ENCODE measurements around the gene FCER1G.
"Not testable (repeated sequence)": the region's sequence is repeated elsewhere in the genome, so short reads cannot be mapped to it uniquely, and the experiment has no call there.

Gene FCER1G

DNA sequence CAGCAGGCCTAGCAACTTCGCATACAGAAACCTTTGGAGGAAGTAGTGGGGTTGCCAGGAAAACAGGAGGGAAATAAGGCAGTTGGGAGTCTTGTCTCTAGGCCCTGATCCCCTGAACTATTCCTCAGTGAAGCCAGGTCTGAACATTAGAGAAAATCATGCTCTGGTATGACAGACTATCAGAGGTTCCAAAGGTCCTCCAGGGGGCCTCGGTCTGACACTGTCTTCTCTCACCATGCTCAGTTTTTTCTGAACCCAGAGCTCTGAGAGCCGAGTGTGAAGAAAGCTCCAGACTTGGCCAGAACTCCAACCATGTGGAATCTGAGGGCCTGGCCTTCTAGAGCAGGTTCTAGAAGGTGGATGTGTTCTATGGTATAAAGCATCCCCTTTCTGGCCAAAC is 14.8 kb downstream of the FCER1G start:
- DNase-seq (ENCODE audit: low read depth) = no peak

DNA sequence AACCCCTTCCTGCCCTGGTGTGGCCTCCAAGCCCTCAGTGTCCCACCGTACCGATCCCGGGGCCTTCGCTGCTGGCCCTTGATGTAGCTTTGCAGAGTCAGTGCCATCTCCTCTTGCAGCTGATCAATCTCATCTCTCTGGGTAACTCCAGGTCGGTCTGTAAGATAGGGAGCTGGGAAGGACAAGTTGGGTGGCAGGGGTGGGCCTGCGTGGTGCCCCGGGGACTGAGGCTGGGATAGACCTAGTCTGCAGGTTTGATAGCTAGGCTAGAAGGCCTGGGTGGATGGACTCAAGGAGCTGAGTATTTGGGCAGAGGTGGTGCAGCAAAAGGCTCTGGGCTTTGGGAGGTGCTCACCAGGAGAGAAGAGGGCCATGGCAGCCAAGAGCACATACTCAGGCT is 15.7 kb downstream of the FCER1G start:
- DNase-seq (ENCODE audit: low read depth) = no peak

DNA sequence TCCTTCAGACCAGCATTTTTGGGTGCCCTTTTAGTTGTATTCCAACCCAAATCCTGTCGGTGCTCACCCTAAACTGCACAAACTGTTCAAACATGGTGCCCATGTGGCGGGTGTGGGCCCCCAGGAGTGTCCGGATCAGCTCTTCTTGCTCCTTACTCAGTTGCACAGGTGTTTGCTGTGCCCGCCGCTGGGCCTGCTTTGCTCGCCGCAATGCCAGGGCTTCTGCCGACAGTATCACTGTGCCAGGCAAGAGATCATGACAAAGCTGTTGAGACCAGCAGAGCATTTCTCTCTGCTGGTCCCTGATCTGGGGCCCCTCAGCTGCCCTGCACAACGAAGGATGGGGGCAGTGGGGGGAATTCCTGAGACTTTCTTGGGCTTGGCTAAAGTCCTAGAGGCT is 18.0 kb downstream of the FCER1G start:
- DNase-seq (ENCODE audit: low read depth) = no peak

DNA sequence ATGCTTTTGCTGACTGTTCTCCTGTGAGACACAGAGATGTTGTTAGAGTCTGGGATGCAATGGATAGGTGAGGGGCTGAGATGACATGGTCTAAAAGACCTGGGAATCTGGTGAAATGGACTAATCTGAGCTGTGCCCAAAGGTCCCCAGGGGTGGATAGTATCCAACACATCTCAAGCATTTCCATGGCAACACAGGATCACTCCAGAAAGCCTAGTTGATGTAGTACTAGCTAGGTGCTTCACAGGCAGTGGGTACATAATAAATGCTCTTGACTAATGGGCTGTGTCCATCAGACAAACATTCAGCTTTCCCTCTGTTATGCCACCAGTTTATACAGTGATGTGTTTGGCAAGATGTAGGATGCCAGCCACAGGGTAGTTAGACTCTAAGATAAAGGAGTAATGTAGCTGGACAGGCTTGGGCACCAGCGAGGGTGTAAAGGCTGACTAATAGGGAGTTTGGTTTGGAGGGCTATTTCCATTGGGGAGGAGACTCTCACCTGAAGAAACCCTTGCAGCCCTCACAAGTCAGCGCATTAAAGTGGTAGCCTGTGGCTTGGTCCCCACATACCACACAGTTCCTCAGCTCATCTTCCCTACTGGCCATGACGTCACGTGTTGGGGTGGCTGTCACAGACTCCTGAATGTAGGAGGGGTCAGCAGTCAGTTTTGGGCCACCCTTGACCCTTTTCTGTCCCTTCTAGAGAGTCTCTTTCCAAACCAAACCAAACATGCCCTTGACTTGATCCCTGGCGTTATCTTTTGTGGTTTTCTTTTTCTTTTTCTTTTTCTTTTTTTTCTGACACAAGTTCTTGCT is 21.1 kb downstream of the FCER1G start:
- DNase-seq (ENCODE audit: low read depth) = no peak

DNA sequence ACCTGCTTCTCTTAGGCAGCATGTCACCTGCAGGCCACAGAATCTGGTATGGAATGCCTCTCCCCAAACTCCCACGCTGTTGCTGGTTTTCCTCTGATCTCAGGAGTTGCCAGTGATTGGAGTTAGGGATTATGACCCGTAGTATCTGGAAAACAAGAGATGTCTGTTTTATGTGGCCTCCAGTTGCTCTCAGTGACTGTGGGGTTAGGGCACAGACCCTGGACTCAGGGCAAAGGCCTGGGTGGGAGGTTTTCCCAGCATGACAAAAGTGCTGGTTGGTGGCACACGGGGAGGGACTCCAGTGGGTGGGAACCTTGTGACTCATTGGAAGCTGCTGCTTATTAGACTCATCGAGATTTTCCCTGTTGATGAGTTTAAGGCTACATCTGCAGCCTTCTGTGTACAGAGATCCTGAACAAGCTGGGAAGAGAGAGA is 23.0 kb downstream of the FCER1G start, which contains the start of gene NR1I3:
Gene NR1I3, minus strand, starts transcription at position 165 of the 435 bp plus-strand sequence. CDS start 1,638 bp downstream, outside the sequence.
- DNase-seq (ENCODE audit: low read depth) = no peak

DNA sequence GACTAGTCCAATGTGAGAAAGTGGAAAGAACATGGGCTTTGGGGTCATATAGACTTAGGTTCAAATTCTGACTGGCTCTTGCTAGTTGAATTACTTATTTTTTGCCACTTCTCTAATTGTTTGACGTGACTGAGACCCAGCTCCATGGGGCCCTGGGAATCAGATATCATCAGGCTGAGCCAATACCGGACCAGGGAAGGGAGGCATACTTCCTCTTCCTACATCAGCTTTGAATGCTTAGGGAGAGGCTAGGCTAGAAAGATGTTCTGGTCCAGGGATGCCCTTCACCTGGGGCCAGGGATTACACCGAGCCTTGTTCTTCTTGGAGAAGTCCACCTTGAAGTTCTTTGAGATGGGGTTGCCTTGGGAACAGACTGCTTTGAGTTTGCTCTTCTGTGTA is 26.6 kb downstream of the FCER1G start:
- no peak for DNase-seq (ENCODE audit: low read depth)

DNA sequence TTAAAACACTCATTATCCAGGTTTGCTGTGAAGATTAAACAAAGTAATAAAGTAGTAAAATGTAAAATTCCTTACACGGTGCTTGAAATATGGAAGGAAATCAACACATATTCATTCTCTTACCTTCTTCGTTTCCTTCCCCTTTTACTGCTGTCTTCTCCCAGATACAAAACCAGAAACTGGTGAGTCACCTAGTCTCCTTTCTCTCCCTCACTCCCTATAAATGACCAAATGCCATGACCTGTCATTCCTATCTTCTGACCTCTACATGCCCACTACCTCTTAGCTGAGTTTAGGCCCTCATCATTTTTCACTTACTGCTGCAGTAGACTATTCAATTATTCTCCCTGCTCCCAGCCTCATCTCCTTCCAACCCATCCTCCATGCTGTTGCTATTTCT is 27.2 kb downstream of the FCER1G start:
- no peak for DNase-seq (ENCODE audit: low read depth)

DNA sequence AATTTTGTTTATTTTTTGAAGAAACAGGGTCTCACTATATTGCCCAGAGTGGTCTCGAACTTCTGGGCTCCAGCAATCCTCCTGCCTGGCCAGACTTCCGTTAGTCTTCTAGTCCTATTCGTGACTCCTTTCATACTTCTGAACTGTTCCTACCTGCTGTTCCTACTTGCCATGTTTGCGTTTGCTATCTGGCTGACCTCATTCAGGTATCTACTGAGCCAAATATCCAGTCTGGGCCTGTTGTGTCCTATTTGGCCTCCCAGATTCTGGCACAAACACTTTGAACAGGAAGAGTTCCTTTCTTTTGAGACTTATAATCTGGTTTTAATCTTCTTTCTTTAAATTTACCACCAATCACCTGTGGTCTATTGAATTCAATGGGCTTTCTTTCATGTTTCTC is 29.8 kb downstream of the FCER1G start:
- no peak for DNase-seq (ENCODE audit: low read depth)

DNA sequence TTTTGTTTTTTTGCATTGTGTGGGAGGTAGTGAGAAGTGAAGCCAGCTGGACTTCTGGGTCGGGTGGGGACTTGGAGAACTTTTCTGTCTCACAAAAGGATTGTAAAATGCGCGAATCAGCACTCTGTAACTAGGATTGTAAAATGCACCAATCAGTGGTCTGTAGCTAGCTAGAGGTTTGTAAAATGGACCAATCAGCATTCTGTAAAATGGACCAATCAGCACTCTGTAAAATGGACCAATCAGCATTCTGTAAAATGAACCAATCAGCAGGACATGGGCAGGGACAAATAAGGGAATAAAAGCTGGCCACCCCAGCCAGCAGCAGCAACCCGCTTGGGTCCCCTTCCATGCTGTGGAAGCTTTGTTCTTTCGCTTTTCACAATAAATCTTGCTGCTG is 35.0 kb downstream of the FCER1G start:
- not testable (repeated sequence) for DNase-seq (ENCODE audit: low read depth)

DNA sequence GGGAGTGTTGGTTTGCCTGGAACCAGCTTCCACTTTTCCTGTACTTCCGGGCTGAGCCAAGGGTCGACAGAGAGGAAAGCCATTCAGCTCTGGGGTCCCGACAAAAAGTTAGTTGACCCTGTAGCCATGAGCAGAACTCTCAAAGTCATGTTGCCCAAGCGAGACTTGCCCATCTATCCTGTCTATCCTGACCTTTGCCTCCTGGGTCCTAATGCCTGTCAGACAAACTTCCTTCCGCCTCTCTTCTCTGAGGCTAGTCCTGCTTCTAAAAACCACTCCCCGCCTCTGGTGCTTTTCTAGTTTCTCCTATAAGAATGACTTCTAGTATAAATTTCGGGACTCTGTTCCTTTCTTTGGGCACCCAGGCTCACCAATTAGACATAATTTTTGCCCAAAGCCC is 35.7 kb downstream of the FCER1G start:
- no peak for DNase-seq (ENCODE audit: low read depth)

DNA sequence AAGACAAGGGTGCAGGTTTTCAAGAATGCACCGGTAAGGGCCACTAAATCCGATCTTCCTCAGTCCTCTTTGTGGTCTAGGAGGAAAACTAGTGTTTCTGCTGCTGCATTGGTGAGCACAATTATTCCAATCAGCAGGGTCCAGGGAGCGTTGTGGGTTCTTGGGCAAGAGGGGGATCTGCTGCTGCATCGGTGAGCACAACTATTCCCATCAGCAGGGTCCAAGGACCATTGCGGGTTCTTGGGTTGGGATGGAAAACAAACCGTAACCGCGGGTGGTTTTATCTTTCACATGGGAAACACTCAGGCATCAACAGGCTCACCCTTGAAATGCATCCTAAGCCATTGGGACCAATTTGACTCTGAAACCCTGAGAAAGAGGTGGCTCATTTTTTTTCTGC is 36.5 kb downstream of the FCER1G start:
- no peak for DNase-seq (ENCODE audit: low read depth)

DNA sequence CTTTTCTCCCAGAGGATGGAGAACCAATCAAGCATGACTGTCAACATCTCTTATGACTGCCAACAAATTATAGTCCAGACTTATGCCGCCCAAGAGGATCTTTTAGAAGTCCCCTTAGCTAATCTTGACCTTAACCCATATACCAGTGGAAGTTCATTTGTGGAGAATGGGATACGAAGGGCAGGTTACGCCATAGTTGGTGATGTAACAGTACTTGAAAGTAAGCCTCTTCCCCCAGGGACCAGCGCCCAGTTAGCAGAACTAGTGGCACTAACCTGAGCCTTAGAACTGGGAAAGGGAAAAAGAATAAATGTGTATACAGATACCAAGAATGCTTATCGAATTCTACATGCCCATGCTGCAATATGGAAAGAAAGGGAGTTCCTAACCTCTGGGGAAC is 40.2 kb downstream of the FCER1G start:
- DNase-seq (ENCODE audit: low read depth) = not testable (repeated sequence)

DNA sequence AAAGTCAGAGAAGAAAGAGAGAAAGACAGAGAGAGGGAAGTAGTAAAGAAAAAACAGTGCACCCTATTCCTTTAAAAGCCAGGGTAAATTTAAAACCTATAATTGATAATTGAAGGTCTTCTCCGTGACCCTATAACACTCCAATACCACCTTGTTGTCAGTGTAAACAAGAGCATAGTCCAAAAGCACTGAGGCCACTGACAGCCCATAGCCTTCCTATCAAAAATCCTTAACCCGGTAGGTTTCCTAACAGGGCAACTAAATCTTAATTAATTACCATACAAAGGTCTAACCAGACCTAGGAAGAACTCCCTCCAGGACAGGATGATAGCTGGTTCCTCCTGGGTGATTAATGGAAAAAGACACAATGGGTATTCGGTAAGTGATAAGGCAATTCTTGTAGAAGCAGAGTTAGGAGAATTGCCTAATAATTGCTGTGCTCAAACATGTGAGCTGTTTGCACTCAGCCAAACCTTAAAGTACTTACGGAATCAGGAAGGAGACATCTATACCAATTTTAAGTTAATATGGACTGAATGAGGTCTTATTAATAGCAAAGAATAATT is 40.9 kb downstream of the FCER1G start:
- DNase-seq (ENCODE audit: low read depth) = not testable (repeated sequence)

DNA sequence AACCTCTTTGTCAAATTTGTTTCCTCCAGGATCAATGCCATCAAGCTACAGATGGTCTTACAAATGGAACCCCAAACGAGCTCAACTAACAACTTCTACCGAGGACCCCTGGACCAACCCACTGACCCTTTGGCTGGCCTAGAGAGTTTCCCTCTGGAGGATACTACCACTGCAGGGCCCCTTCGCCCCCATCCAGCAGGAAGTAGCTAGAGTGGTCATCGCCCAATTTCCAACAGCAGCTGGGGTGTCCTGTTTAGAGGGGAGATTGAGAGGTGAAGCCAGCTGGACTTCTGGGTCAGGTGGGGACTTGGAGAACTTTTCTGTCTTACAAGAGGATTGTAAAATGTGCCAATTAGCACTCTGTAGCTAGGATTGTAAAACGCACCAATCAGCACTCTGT is 42.0 kb downstream of the FCER1G start:
- DNase-seq (ENCODE audit: low read depth) = not testable (repeated sequence)

DNA sequence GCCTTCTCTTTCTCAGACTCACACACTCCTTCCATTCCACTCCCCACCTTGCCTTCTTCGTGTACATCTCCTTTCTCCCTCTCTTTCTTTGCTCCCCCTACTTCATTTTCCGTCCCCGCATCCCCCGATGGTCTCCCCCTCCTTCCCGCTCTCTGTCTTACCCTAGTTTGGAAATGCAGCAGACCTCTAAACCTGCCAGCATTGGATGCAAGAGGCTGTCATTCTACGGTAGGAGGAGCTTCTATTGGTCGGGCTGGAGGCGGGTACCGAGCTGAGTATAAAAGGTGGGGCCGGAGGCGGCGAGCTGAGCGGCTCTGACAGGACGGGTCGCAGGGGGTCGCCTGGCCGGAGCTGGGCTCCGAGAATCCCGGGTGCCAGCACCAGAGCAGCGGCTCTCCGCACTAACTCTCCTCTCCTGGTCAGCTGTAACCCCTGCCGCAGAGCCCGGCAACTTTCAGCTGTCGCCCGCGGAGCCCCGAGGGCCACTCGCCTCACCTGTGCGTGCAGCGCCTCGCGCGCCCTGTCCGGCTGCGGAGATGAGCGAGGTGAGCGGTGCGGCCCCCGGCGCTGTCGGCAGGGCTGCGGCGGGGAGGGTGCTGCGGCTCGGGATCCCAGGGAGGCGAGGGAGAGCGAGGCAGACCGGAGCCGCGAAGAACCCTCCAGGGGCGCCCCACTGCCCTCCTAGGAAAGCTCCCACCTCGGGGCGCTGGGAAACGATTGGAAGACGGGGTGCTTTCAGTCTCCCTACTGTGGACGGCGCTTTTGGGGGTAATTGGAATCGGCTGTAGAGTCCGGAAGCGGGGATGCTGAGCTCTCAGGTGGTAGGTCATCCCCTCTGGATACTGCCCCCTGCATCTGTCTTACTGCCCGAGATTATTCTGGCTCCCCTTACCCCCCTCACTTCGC is 43.6 kb downstream of the FCER1G start, which contains the start of gene PCP4L1:
Gene PCP4L1, plus strand, starts transcription at position 307 of the 906 bp plus-strand sequence. Its CDS starts 230 bp downstream, at position 537.
- no peak for DNase-seq (ENCODE audit: low read depth)

DNA sequence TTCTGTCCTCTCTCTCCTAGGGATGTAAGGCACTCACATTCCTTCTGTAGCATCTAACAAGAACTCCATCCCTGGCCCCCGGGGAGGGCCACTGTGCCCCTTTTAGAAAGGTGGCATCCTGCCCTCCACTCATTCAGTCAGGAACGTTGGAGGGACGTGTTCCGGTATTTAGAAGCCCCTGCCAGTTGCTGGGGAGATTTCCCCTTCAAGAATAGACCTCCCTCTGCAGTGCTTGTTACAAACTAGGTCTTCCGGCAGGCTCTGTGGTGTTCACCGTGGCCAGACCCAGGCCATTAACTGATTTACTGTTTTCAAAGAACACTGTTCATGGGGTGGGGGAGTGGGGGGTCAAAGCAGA is 44.2 kb downstream of the FCER1G start:
- DNase-seq (ENCODE audit: low read depth) = no peak

DNA sequence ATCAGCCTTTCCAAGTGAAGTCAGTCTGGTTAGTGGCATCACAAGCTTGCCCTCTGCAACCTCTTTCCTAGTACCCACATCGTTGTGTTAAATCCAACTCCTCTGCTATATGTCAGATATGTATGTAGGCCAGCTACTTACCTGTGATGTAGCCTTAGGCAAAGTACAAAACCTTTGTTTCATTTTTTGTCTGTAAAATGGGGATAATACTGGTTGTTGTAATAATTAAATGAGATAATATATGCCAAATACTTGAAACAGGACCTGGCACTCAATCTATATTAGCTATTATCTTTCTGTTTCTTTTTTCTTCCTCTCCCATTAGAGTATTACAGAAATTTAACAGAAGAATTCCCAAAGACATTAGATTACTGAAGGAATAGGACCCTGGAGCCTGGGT is 44.7 kb downstream of the FCER1G start:
- no peak for DNase-seq (ENCODE audit: low read depth)

DNA sequence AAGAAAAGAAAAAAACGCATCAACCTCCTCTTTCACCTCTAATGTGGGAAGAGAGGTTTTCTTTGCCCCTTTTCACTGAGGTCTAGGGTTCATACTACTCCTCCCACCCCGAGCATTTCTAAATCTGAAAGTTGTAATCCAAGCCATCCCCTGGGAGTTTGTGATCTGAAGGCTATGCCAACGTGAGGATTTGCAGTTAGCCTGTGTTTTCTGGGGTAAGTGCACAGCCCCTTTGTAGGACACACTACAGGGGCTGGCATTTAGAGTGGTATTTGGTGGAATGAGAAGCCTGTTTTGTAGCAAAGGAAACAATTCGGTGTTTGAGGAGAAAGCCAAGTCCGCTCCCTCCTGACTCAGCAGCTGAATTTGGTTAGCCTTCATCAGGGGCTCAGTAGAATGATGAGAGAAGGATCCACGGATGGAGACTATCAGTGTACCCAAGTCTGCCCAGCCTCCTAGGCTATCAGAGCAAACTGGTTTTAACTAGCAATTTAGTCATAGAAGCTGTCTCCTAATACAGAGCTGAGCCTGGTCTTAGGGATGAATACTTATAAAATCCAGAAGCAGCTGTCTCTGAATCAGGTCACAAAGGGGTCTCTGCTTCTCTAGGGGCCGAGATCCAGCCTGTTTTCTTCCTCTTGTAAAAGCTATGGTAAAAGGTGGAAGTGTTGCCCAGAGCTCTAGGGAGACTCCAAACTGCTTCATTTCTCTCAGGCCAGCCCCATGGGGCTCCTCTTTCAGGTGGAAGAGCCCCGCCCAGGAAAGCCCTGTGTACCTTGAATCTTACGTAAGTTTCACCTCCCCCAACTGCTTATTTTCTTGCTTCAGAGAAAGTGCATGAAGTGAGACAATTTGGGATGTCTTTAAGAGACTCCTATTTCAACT is 45.5 kb downstream of the FCER1G start:
- DNase-seq (ENCODE audit: low read depth) = no peak

DNA sequence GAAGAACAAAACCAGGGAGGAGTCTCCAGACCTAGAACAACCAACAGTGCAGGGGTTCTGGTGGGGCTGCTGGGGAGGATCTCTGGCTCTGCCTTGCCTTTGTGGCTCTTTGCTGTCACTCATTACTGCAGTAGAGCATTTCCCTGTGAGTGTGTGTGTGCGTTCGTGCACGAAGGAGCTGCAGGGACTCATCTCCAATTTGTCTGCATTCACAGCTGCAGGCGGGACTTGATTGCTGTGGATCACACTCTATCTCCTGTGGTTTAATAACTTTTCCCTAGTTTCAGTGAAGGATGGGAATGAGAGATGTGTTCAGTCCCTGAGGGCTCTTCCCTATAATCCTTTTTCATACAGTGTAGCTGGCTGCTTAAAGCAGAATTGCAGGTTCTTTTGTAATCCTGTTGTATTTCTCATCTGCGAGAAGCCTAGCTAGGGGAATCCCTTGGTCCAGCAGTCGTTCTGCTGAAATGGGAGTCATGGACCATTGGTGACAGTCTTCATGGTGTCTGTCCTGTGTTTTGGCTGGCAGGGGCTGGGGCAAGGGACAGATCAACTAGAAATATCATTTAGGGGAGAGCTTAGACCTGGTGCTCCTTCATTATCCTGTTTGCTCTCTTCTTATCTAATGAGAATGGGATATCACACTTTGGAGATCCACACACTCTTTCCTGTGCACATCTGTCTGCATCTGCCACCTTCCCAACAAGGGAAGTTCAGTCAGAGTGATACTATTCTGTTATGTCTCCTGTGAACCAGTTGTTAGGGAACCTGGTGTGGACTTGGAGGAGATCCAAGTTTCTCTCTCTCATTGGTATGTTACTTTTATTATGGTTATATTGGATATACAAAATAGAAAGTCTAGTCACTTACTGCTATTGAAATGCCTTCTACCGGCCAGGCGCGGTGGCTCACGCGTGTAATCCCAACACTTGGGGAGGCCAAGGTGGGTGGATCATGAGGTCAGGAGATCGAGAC is 46.5 kb downstream of the FCER1G start:
- no peak for DNase-seq (ENCODE audit: low read depth)

DNA sequence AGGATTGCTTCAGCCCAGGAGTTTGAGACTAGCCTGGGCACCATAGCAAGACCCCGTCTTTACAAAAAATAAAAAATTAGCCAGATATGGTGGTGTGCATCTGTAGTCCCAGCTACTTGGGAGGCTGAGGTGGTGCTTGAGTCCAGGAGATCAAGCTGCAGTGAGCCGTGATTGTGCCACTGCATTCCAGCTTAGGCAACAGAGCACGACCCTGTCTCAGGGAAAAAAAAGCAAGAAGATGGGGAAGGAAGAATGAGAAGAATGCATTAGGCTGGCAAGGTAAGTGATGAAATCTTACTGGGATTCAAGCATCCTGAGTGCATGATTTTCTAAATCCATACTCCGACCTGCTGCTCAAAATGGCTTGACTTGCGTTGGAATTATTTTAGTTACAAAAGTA is 50.2 kb downstream of the FCER1G start:
- DNase-seq (ENCODE audit: low read depth) = no peak

Measured in stimulated activated CD8-positive, alpha-beta memory T cell treated with anti-CD3 and anti-CD28 coated beads, Interleukin-12 subunit alpha, Interleukin-12 subunit beta, amount 100 ng/mL, for 1 hour (primary cell).